ENCODE measurements around the gene FAM210A. TPM values are rescaled to one million over a fixed set of nuclear protein-coding genes. Genes with fewer than 3 reads are reported as not detected.

Gene FAM210A
- total and polyA plus RNA-seq, 2 experiments from 2014 or later: 17.2 to 17.9 TPM

- Histone ChIP-seq H3K4me3 (no peak overlapping the region), H4K20me1 (replicated peaks; ENCODE audit: insufficient read depth) (peaks cover 8% of the 10 kb centered on the region), H3K9me2 (ENCODE audit: insufficient read depth) (no peaks in the 10 kb centered on the region), H3K27ac (ENCODE audit: low read depth) (no peak overlapping the region), H3K79me2 (replicated peaks; ENCODE audit: insufficient read depth) (peaks cover 48% of the 10 kb centered on the region), H3F3A (replicated peaks; ENCODE audit: low read depth) (no peaks in the 10 kb centered on the region), H3K4me2 (no peak overlapping the region), H3K27me3 (ENCODE audit: insufficient read depth) (no peaks in the 10 kb centered on the region), H3K36me3 (ENCODE audit: insufficient read depth) (no peaks in the 10 kb centered on the region), H2AFZ (no peak overlapping the region), H3K4me1 (ENCODE audit: insufficient read depth) (no peaks in the 10 kb centered on the region)
- no peak for DNase-seq (ENCODE audit: low spot score)
- Mint-ChIP-seq H3K27ac (no peak overlapping the region), H3K4me3 (no peak overlapping the region), H3K4me1 (peaks cover 8% of the 10 kb centered on the region), H3K36me3 (ENCODE audit: low read depth) (peaks cover 20% of the 10 kb centered on the region), H3K9me3 (peaks cover 8% of the 10 kb centered on the region), H3K27me3 (ENCODE audit: insufficient read depth, low read depth, poor library complexity) (peaks cover 2% of the 10 kb centered on the region)
- no peak for ATAC-seq
- TF ChIP-seq NANOG (IDR thresholded peaks at IDR 0.05; ENCODE audit: borderline replicate concordance) (no peak), CTCF (conservative IDR thresholded peaks at IDR 0.05; ENCODE audit: low read depth in 2 of 2) (no peak), JUNB (IDR thresholded peaks at IDR 0.05; ENCODE audit: unreplicated experiment) (no peak), ZNF462 (CRISPR knock-in tag; IDR thresholded peaks at IDR 0.05) (no peak), ZNF331 (CRISPR knock-in tag; IDR thresholded peaks at IDR 0.05; ENCODE audit: low read depth) (no peak)
These were observed 41.8 kb downstream of the FAM210A start for GRCh38 chr18:13684546-13684945.

All from GM23338 (cell line).